Suprapubic skin (tissue), 4 donors: Measurements from ENCODE around the gene SNX1.

Source experiments
- CTCF ChIP-seq, 2 donors: fragments of 200-600 bp in 1 of 2; fragments of 450-650 bp in 1 of 2; sonication (generic) in 1 of 2; IDR thresholded peaks; one replicate each; pipeline ENCODE4 v1.5.1; 2016 to 2019; ENCODE audit warnings: antibody characterized with exemption in 2 of 2, mild to moderate bottlenecking in 1 of 2, moderate library complexity in 1 of 2
- EP300 ChIP-seq: sonication (generic); formaldehyde crosslinking; IDR thresholded peaks from one replicate; pipeline ENCODE4 v1.6.1; 2017; ENCODE audit warnings: antibody characterized with exemption
- POLR2A ChIP-seq, 2 donors: fragments of 450-650 bp; IDR thresholded peaks; one replicate each; pipeline ENCODE4 v1.6.1; 2017; ENCODE audit warnings: antibody characterized with exemption in 2 of 2, mild to moderate bottlenecking in 2 of 2, moderate library complexity in 2 of 2
- POLR2AphosphoS5 ChIP-seq, 3 donors: sonication (generic); formaldehyde crosslinking; IDR thresholded peaks; one replicate each; pipeline ENCODE4 v1.6.1; 2017; ENCODE audit warnings: antibody characterized with exemption in 3 of 3

GRCh38 chr15:64071931-64072765 lies 23.6 kb upstream of the SNX1 start:
- TF ChIP-seq POLR2A (IDR thresholded peaks at IDR 0.05) (no peak), CTCF (IDR thresholded peaks at IDR 0.05) (no peak), POLR2AphosphoS5 (IDR thresholded peaks at IDR 0.05) (no peak), EP300 (no peak)
